HepG2 (cell line): ENCODE data around the gene ENPP7. TPM values are rescaled to one million over a fixed set of nuclear protein-coding genes. Genes with fewer than 3 reads are reported as not detected.

Experiments used
- ERF ChIP-seq: IDR thresholded peaks from 2 replicates; pipeline ENCODE4 v1.6.1; 2018; ENCODE audit warnings: missing biosample characterization, missing genetic modification reagents
- HNRNPLL ChIP-seq: fragments of 200-400 bp; formaldehyde crosslinking; IDR thresholded peaks from 2 replicates; pipeline ENCODE4 v1.6.1; 2017; ENCODE audit warnings: mild to moderate bottlenecking, low read depth, low read length; ENCODE audit not compliant: poor library complexity, severe bottlenecking
- NFRKB ChIP-seq: fragments of 450-650 bp; IDR thresholded peaks from 2 replicates; pipeline ENCODE4 v1.6.1; 2017
- RNF2 ChIP-seq: fragments of 450-650 bp; conservative IDR thresholded peaks from 2 replicates; pipeline ENCODE4 v1.6.1; 2016; ENCODE audit warnings: low read depth
- SALL1 ChIP-seq: sonication (generic); formaldehyde crosslinking; IDR thresholded peaks from 2 replicates; pipeline ENCODE4 v1.8.0; 2022; ENCODE audit warnings: mild to moderate bottlenecking, missing genetic modification reagents
- SAP130 ChIP-seq: IDR thresholded peaks from 2 replicates; pipeline ENCODE4 v1.6.1; 2016; ENCODE audit warnings: low read depth
- SOX5 ChIP-seq: IDR thresholded peaks from 2 replicates; pipeline ENCODE4 v1.6.1; 2016; ENCODE audit warnings: borderline replicate concordance
- TBX2 ChIP-seq: sonication (generic); formaldehyde crosslinking; IDR thresholded peaks from 2 replicates; pipeline ENCODE4 v1.5.0; 2020; ENCODE audit warnings: missing genetic modification reagents, mild to moderate bottlenecking, borderline replicate concordance
- ZNF10 ChIP-seq: sonication (generic); formaldehyde crosslinking; IDR thresholded peaks from 2 replicates; pipeline ENCODE4 v1.4.0; 2020; ENCODE audit warnings: mild to moderate bottlenecking, low read depth, missing genetic modification reagents, borderline replicate concordance
- ZNF17 ChIP-seq: sonication (generic); formaldehyde crosslinking; IDR thresholded peaks from 2 replicates; pipeline ENCODE4 v1.5.0; 2020; ENCODE audit warnings: mild to moderate bottlenecking, missing genetic modification reagents
- ZNF850 ChIP-seq: sonication (generic); formaldehyde crosslinking; conservative IDR thresholded peaks from 2 replicates; pipeline ENCODE4 v1.9.0; 2021; ENCODE audit warnings: mild to moderate bottlenecking, missing genetic modification reagents
- ZSCAN20 ChIP-seq: sonication (generic); formaldehyde crosslinking; IDR thresholded peaks from 2 replicates; pipeline ENCODE4 v1.4.0; 2020; ENCODE audit warnings: missing genetic modification reagents, mild to moderate bottlenecking, borderline replicate concordance
- polyA plus RNA-seq, 8 experiments: library from polyadenylated mRNA; depleted of rRNA in 3 of 8; stranded (reverse) in 7 of 8; unstranded in 1 of 8; fragments of >200 nt; fragmentation: Illumina TruSeq in 4 of 8; extraction: Trizol in 4 of 8; gene quantifications; 2 replicates each; pipeline versions ENCODE4 v1.2.1 to v1.2.3, GENCODE V29; 2011 to 2016; ENCODE audit warnings: low read depth in 4 of 8, missing spikeins in 1 of 8, mixed read lengths in 1 of 8; ENCODE audit not compliant: insufficient read depth in 1 of 8
- total RNA-seq, 5 experiments: library from RNA; depleted of rRNA; stranded (reverse); fragments of >200 nt; fragmentation: Illumina TruSeq; extraction: Trizol; gene quantifications; 2 replicates each; pipeline ENCODE4 v1.2.3, GENCODE V29; 2016; ENCODE audit warnings: low read depth in 1 of 5
- TF ChIP-seq, protein P1 (sequence below): sonication (generic); formaldehyde crosslinking; IDR thresholded peaks from 2 replicates; pipeline ENCODE4 v1.4.0; 2020; ENCODE audit warnings: mild to moderate bottlenecking, low read depth, missing genetic modification reagents
- TF ChIP-seq, protein P2 (sequence below): sonication (generic); formaldehyde crosslinking; IDR thresholded peaks from 2 replicates; pipeline ENCODE4 v1.4.0; 2020; ENCODE audit warnings: missing genetic modification reagents
- TF ChIP-seq, protein P3 (sequence below): sonication (generic); IDR thresholded peaks from 2 replicates; pipeline ENCODE4 v1.6.1; 2016; ENCODE audit warnings: low read depth, borderline replicate concordance
- TF ChIP-seq, protein P4 (sequence below): sonication (generic); formaldehyde crosslinking; IDR thresholded peaks from 2 replicates; pipeline ENCODE4 v1.4.0; 2020; ENCODE audit warnings: mild to moderate bottlenecking, missing genetic modification reagents
- TF ChIP-seq, protein P5 (sequence below): sonication (generic); formaldehyde crosslinking; IDR thresholded peaks from 2 replicates; pipeline ENCODE4 v1.4.0; 2020; ENCODE audit warnings: mild to moderate bottlenecking, missing genetic modification reagents
- TF ChIP-seq, protein P6 (sequence below): sonication (generic); formaldehyde crosslinking; conservative IDR thresholded peaks from 2 replicates; pipeline ENCODE4 v1.8.0; 2022; ENCODE audit warnings: mild to moderate bottlenecking, moderate library complexity, missing genetic modification reagents

Gene ENPP7
- total and polyA plus RNA-seq, 2 of the 13 experiments (the other 11 are each of a cell fraction or from before 2014, with no cell fraction given), result 1.1 to 2.2 TPM

DNA sequence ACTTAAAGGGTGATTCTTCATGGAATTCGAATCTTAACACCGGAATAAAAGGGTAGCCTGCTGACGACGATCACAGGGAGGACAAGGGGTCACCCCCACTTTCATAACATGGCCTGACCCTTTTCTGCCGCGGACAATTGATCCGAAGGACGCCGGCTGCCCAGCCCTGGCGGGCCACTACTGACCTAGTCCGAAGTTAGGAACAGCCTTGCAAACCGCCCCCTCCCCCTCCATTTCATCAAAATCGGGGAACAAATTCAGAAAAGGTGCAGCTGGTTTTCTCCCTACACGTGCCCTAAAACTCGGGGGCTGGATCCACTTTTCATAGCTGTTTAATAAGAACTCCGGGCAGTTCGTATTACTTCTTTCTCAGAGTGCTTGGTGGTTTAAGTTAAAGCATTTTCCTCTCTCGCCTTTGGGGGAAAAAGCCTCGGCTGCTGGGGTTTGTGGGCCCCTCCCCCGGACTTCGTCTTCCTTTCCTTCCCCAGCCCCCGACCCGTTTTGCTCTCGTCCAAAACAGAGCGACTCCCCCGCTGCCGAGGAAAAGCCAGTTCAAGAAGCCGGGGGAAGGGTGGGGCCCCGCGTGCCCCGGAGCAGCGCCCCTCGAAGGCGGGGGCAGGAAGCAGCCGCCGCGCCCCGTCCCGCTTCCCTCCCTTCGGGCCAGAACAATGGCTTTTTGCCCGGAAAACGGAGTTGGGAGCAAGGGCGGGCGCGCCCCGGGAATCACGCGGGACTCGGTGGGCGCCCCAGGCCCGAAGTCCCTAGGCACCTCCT is 46.6 kb downstream of the ENPP7 start (continued):
- TF ChIP-seq TBX2 (CRISPR knock-in tag), result peak; percentile 32; the same call in 1 of the 2 replicates
- TF ChIP-seq, protein P1, sequence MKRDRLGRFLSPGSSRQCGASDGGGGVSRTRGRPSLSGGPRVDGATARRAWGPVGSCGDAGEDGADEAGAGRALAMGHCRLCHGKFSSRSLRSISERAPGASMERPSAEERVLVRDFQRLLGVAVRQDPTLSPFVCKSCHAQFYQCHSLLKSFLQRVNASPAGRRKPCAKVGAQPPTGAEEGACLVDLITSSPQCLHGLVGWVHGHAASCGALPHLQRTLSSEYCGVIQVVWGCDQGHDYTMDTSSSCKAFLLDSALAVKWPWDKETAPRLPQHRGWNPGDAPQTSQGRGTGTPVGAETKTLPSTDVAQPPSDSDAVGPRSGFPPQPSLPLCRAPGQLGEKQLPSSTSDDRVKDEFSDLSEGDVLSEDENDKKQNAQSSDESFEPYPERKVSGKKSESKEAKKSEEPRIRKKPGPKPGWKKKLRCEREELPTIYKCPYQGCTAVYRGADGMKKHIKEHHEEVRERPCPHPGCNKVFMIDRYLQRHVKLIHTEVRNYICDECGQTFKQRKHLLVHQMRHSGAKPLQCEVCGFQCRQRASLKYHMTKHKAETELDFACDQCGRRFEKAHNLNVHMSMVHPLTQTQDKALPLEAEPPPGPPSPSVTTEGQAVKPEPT (CRISPR knock-in tag), result no peak
- no peak for TF ChIP-seq ZNF850 (CRISPR knock-in tag)
- no peak for TF ChIP-seq HNRNPLL
- no peak; the same call in 1 of the 2 replicates for TF ChIP-seq RNF2
- TF ChIP-seq ZSCAN20 (CRISPR knock-in tag), result peak; percentile 32; the same call in 1 of the 2 replicates
- TF ChIP-seq ZNF17 (CRISPR knock-in tag), result no peak
- TF ChIP-seq SOX5 (CRISPR knock-in tag), result peak; percentile 88
- TF ChIP-seq, protein P2, sequence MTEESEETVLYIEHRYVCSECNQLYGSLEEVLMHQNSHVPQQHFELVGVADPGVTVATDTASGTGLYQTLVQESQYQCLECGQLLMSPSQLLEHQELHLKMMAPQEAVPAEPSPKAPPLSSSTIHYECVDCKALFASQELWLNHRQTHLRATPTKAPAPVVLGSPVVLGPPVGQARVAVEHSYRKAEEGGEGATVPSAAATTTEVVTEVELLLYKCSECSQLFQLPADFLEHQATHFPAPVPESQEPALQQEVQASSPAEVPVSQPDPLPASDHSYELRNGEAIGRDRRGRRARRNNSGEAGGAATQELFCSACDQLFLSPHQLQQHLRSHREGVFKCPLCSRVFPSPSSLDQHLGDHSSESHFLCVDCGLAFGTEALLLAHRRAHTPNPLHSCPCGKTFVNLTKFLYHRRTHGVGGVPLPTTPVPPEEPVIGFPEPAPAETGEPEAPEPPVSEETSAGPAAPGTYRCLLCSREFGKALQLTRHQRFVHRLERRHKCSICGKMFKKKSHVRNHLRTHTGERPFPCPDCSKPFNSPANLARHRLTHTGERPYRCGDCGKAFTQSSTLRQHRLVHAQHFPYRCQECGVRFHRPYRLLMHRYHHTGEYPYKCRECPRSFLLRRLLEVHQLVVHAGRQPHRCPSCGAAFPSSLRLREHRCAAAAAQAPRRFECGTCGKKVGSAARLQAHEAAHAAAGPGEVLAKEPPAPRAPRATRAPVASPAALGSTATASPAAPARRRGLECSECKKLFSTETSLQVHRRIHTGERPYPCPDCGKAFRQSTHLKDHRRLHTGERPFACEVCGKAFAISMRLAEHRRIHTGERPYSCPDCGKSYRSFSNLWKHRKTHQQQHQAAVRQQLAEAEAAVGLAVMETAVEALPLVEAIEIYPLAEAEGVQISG (CRISPR knock-in tag), result no peak
- TF ChIP-seq, protein P3, sequence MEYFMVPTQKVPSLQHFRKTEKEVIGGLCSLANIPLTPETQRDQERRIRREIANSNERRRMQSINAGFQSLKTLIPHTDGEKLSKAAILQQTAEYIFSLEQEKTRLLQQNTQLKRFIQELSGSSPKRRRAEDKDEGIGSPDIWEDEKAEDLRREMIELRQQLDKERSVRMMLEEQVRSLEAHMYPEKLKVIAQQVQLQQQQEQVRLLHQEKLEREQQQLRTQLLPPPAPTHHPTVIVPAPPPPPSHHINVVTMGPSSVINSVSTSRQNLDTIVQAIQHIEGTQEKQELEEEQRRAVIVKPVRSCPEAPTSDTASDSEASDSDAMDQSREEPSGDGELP, result peak; percentile 22; the same call in 1 of the 2 replicates
- peak; percentile 30; the same call in 1 of the 2 replicates for TF ChIP-seq SAP130 (CRISPR knock-in tag)
- TF ChIP-seq, protein P4, sequence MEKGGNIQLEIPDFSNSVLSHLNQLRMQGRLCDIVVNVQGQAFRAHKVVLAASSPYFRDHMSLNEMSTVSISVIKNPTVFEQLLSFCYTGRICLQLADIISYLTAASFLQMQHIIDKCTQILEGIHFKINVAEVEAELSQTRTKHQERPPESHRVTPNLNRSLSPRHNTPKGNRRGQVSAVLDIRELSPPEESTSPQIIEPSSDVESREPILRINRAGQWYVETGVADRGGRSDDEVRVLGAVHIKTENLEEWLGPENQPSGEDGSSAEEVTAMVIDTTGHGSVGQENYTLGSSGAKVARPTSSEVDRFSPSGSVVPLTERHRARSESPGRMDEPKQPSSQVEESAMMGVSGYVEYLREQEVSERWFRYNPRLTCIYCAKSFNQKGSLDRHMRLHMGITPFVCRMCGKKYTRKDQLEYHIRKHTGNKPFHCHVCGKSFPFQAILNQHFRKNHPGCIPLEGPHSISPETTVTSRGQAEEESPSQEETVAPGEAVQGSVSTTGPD (CRISPR knock-in tag), result no peak
- TF ChIP-seq, protein P5, sequence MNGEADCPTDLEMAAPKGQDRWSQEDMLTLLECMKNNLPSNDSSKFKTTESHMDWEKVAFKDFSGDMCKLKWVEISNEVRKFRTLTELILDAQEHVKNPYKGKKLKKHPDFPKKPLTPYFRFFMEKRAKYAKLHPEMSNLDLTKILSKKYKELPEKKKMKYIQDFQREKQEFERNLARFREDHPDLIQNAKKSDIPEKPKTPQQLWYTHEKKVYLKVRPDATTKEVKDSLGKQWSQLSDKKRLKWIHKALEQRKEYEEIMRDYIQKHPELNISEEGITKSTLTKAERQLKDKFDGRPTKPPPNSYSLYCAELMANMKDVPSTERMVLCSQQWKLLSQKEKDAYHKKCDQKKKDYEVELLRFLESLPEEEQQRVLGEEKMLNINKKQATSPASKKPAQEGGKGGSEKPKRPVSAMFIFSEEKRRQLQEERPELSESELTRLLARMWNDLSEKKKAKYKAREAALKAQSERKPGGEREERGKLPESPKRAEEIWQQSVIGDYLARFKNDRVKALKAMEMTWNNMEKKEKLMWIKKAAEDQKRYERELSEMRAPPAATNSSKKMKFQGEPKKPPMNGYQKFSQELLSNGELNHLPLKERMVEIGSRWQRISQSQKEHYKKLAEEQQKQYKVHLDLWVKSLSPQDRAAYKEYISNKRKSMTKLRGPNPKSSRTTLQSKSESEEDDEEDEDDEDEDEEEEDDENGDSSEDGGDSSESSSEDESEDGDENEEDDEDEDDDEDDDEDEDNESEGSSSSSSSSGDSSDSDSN (CRISPR knock-in tag), result peak; percentile 49
- TF ChIP-seq SALL1 (CRISPR knock-in tag), result peak; percentile 77
- TF ChIP-seq, protein P6, sequence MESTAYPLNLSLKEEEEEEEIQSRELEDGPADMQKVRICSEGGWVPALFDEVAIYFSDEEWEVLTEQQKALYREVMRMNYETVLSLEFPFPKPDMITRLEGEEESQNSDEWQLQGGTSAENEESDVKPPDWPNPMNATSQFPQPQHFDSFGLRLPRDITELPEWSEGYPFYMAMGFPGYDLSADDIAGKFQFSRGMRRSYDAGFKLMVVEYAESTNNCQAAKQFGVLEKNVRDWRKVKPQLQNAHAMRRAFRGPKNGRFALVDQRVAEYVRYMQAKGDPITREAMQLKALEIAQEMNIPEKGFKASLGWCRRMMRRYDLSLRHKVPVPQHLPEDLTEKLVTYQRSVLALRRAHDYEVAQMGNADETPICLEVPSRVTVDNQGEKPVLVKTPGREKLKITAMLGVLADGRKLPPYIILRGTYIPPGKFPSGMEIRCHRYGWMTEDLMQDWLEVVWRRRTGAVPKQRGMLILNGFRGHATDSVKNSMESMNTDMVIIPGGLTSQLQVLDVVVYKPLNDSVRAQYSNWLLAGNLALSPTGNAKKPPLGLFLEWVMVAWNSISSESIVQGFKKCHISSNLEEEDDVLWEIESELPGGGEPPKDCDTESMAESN (CRISPR knock-in tag), result no peak
- TF ChIP-seq ZNF10, result no peak
- no peak for TF ChIP-seq ERF (CRISPR knock-in tag)
- TF ChIP-seq NFRKB, result no peak
